HG03060 (cell line): Measurements from ENCODE around the gene FTHL17.

Source experiments
- ATAC-seq: cut with Tn5 transposase; IDR thresholded peaks from one replicate; pipeline ENCODE4 v1.9.1; 2021; ENCODE audit warnings: low read depth, moderate number of reproducible peaks; ENCODE audit not compliant: unreplicated experiment

Gene FTHL17

DNA sequence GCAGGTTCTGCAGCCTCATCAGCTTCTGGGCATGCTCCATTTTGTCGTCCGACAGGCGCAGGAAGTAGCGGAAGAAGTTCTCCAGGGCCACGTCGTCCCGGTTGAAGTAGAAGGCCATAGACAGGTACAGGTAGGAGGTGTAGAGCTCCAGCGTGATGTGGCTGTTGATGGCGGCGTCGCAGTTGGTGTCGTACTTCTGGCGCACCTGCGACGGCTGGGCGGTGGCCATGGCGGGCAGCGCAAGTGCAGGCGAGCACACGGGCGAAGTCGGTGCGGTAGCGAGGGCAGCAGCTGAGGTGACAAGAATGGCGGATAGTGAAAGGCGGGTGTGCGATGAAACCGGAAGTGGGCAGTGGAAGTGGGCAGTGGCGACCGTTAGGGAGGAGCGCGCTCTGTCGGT lies at the start of gene FTHL17:
Gene FTHL17 (minus strand): TSS at position 317 of the 400 bp plus-strand sequence. CDS start 88 bp downstream, at position 229.
- no peak for ATAC-seq

DNA sequence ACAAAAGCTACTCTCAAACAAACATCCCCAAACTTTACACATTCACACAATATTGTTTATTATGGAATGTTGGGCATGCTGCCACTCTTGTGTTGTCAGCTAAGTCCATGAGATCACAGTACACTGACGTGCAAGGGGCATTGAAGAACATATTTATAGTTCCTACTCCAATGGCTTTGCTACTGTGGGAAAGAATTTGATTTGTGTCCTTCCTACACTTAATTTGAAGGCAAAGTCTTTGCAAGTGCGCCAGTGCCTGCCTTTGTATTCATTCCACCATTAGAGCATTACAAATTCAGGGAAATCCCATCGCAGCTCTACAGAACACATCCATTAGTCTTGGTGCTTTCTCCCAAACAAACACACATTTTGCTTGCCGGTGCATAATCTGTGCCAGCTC lies 45.4 kb upstream of the FTHL17 start:
- ATAC-seq, result no peak

DNA sequence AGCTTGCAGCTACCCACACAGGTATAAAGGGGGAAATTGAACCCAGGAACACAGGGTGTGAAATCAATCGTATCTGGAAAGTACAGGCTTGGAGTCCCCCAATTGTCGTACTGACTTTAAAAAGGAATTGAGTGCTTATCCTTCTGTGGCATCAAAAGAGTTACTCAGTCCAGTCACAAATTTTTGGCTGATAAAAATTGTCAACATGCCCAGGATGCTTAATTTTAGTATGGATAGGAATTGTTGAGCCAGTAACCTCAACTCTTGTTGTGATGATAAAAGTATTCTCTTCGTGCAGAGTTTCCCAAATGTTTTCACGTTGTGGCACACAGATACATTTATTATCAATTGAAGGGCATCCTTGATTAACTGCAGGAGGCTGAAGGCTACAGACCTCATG lies 43.6 kb upstream of the FTHL17 start:
- no peak for ATAC-seq

DNA sequence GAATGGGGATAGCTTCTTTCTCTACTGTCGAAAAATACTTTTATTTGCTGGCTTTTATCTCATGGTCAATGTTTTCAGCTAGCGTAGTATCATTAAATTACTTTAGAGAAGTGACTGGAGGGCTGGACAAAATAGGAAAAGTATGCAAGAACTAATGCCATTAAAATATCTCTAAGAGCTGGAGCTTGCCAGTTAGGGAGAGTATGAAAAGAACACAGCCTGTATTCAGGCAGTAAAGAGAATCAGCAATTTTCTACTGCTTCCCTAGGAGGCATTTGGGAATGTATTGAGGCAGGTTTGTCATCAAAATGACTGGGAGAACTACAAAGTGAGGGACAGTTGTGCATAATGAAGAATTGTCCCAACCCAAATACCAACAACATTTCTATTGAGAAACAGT lies 43.0 kb upstream of the FTHL17 start:
- ATAC-seq, result no peak

DNA sequence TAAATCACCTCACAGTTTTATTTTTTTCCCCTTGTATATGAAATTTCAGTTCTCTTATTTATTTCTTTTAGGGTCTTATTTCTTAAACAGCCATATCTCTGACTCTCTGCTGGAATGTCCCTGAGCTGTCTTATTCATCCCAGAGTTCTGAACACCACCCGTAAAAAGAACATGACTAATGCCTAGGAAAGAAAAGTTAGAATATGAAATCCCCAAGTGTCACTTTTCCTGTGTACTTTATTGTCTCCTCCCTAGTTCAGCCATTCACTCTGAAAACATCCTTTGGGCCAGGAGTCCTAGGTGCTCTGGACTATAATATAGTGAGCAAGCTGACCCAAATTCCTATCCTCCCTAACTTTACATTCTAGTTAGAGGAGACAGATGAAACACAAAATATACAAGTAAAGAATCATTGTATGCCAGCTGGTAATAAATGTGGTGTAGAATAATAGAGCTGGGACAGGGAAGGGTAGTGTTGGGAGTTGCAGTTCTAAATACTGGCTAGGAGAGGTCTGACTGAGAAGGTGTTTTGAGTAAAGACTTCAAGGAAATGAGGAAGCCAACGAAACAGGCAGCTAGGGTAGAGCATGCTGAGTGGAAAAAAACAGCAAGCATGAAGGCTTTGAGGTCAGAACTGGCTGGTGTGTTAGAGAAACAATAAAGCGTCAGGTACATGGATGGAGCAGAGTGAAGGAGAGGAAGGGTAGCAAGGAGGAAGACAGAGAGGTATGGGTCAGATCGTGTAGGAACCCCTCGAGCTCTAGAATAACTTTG lies 40.6 kb upstream of the FTHL17 start:
- no peak for ATAC-seq

DNA sequence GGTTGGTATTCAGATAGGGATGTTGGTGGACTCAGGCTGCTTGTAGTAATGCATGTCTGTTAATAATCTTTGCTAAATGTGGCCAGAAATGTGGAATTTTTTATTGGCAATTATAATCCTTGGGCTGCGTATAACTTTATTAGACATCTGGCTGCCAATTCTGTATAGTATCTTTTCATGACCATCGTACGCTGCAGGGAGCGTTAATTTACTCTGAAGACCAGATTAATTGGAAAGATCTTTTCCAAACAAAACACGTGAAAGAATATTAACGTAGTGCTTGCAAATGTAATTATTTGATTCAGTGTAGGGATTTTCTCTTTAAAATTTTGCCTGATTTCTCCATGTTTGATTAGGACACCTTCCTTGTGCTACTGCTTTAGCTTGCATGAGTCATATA lies 38.8 kb upstream of the FTHL17 start:
- no peak for ATAC-seq

DNA sequence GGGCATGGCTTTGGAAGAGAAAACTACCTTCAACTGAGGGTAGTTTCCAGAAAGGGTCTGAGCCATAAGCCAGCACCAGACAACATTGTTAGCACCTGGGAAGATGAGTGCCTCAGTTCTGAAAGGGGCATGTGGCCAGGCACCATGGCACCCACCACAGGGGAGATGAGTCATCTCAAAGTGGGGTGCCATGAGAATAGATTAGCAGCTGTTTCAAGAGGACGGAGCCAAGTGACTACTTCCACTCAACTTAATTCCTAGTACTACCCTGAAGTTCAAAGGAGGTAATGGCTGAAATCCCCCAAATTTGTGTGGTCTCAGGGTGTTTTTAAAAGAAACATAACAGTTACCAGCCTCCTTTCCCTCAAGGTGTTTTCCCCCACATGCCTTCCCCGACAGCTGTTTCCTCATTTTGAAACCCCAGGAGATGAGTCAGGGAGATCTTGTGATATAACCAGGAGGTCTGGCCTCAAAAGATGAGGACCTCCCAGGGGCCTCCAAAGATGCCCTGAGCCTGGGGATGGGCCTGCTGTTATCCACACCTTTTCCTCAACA lies 27.8 kb upstream of the FTHL17 start:
- peak; percentile 68 for ATAC-seq

DNA sequence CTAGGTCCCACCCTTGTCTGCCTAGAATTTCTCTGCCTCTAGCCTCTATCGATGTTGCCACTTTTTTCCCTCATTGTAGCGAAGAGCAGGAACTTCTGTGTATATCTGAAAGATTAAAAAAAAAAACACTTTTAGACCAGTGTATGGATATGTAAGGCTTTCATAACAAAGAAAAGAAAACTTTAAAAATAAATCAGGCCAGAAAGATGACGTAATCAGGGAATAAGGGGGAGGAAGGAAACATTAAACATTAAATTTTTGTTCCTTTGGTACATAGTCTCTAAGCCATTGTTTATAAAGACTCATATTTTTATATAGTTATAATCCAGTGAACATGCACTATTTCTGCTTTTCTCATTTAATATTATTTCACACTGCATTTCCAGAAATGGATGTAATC lies 26.2 kb upstream of the FTHL17 start:
- no peak for ATAC-seq

DNA sequence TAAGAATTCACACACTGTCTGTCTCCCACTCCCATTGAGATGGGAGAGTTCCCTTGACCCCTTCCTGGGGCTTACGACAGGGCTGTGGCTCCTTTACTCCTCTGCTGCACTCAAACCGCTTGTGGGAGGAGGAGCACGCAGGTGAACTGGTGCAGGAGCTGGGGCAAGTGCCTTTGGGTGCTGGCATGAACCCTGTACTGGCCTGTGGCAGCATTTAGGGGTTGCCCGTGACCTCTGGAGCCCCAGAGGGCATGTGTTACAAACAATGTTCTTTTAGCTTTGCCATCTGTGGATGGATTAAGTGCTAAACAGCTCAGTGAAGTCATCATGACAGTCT lies 21.8 kb upstream of the FTHL17 start:
- ATAC-seq, result no peak

DNA sequence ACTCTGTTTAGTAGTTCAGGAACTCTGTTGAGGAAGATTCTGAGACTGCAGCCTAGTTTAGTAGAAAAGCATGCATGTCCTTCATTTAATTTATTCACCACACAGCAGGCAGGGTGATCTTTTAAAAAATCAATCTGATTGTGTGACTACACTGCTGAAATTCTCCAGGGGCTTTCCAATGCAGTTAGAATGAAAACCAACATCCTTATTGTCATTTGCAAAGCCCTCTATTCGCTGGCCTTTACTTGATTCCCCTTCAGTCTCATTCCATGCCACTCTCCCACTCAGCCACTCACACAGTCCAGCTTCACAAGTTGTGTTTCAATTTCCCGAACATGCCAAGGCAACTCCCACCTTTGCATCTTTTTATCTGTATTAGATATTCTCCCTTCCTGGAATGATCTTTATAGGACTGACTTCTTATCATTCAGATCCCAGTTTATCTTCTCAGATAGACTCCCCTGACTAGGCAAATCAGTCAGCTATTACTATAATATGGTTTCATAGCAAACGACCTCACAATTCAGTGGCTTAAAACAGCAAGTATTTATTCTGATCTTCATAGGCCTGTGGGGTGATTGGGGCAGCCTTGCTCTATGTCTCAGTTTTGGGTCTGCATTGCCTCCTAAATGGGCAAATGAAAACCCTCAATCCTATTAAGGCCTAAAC lies 21.3 kb upstream of the FTHL17 start:
- ATAC-seq, result no peak

DNA sequence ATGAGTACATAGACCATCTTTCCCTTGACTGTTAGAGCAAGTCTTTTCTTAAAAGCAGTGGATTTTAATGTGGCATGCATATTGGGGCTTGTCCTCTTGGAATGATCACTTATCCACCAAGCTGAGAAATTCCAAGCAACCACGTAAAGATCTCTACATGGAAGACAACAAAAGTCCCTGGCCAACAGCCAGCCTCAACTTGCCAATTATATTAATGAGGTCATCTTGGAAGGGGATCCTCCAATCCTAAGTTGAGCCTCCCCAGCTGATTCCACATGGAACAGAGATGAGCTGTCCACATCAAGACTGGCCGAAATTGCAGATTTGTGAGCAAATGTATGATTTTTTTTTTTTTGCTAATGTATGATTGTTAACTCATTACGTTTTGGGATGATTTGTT lies 20.6 kb upstream of the FTHL17 start:
- ATAC-seq, result no peak

DNA sequence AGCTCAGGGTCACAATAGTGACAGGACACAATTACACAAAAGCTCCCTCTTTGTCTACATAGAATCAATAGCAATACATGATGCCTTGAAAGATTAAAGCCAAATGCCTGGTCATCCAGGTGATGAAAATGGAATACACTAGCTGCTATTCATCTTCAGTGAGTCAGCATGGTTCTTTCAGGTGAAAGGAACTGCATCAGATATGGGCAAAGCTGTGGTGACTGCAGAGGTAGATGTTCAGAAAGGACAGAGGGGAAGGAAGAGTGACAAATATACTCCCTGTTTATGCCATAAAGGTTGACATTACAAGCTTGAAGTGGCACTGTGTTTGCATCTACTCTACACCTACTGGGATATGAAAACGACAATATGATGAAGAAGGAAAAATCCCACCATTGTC lies 20.0 kb upstream of the FTHL17 start:
- ATAC-seq, result no peak

DNA sequence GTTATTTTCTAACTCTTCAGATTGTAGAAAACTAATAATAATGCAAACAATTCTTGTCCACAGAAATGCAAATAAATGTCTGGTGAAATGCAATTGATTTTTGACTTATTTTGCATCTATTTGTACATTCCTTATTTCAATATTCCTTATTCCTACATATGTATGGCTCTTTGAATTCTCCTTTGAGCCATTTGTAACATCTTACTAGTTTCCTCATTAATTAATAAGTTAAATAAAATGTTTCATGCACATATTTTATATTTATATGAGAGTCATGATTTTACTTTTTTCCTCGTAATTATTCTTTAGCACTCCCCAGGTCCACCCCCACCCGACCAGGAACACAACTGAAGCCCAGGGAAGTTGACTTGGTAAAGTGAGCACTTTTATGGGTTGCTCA lies 2.7 kb upstream of the FTHL17 start:
- ATAC-seq, result no peak

DNA sequence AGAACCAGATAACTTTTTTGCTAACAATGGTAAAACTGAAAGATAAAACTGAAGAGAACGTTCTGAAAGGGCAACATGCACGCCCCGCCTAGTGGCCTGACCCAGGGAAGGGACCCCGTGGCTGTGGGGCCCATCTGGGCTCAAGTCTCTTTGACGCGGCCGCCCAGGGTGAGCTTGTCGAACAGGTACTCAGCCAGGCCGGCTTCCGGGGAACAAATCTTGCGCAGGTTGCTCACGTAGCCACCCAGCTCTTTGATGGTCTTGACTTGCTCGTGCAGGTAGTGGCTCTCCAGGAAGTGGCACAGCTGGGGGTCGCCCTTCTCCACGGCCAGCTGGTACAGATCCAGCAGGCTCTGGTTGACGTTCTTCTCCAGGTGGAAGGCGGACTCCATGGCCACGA lies 579 bp downstream of the FTHL17 start:
- no peak for ATAC-seq

DNA sequence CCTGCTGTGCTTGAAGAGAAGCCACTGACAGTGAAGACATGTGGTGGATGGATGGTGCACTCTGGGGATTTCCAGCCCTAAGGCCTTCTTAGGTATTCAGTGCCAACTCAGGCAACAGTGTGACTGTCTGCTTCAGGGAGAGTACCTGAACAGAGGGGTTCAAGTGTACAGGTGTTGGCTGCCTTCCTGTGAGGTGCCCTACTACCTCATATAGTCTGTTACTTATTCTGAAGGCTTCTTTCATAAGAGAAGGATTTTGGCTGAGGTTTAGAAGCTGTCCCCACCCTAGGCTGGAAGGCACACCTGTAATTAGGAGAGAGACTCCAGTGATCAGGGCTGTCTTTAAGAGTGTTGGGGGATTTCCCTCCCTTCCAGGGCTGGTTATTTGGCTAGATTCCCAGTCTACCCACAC lies 1.8 kb downstream of the FTHL17 start:
- no peak for ATAC-seq

DNA sequence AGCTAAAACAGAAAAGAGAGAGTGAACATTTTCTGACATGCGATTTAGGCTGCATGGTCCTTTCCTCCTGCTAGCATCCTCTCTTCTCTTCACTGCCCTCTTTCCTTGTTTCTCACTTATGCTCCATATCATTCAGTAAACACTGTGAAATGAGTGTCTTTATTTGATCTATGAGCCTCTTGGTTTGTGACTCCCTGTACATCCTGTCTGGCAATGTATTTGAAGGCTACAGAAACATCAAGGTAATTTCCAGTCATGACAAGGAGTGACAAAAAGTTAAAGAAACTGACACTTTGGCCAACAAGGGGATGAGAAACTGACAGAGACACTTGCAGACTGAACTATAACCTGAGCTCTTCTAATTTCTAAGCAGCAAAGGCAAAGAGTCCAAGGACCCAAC lies 8.7 kb downstream of the FTHL17 start:
- ATAC-seq, result no peak

DNA sequence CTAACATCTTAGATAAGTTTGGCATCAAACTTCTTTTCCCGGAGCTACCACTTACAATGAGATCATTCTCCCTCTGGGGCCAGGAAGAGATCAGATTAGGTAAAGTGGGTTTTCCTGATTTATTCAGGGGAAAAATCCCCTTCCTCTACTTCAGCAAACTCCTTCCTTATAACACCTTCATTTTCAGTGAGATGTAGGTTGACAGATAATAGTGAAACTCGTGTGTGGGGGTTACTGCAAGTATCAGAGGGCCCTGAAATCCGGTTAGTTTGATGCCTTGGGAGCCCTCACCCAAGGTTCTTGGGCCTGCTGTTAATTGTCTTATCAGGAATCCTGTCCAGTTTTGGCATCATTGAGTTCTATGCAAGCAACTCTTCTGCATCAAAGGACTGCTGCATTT lies 10.8 kb downstream of the FTHL17 start:
- no peak for ATAC-seq

DNA sequence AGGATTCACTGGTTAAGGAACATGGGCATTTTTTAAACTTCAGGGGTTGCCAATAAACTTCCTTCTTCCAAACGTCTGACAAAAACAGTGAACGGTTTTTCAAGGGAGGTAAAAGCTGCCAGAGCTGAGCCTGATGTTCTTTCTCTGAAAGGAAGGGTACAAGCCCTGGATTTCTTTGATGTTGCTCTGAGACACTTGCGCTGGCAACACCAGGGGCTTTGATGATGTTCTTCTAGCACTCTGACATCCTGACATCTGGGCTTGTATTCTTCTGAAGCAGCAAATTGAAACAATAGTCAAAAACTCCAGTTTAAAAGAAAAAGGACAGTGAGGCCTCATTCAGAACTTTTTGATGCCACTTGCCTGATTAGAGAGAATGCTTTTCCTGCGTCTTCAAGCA lies 11.8 kb downstream of the FTHL17 start:
- ATAC-seq, result no peak

DNA sequence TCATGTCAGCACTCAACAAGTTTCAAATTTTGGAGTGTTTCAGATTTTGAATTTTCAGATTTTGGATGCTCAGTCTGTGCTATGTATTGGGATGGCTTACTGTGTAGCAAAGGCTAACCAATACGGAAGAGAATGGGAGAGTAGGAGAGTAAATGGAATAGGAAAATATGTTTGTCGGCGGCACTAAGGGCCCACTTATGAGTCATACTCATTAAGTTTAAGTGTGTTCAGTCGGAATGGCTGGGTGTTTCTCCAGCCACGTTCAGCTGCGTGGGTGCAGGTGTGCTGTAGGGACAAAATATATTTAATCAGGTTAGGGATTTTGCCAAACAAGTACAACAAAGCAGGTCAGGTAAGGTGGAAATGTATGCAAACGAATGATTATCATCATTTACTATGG lies 13.6 kb downstream of the FTHL17 start:
- ATAC-seq, result no peak

DNA sequence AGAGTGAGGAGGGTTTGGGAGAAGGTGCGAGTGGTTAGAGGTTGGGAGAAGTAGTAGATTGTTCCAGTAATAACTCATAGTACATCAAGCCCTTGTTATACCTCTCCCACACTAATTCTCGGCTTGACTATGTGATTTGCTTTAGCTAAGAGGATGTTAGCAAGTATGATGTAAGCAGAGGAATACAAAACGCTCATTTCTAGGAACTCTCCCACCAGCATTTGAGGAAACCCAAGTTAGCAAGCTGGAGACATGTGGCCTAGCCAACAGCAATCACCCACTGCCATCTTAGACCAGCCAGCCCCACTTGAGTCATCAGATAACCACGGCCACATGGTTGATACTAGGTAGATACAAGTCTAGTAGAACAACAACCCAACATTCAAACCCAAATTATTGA lies 14.2 kb downstream of the FTHL17 start:
- no peak for ATAC-seq

DNA sequence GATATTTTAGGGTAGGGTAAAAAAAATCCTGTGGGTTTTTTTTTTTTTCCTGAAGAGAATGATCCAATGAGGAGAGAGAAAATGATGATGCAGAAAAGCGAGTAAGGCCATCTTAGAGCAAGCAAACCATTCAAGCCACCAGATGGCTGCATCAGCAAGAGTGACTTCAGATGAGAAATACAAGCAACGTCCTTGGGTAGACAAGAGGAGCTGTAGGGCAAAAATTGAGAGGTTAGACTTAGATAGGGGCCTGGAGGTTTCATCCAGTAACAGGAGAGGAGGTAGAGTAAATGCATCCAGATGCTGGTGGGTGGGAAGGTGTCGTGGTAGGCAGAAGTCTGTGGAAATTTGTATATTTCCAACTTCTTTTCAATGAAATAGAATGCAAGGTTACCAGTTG lies 14.6 kb downstream of the FTHL17 start:
- ATAC-seq, result no peak

DNA sequence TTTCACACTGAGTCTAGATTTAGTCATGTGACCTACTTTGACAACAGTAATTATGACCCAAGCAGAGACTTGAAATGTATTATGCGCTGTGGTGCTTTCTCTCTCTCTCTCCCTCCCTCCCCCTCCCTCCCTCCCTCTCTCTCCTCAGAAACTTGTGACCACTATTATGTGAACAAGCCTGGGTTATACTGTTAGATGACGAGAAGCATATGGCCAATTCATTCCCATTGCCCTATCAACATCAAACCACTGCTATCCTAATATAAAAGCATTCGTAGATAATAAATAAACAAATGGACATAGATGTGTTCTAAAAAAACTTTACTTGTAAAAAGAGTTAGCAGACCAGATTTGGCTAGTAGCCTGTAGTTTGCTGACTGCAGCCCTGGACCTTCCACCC lies 18.2 kb downstream of the FTHL17 start:
- ATAC-seq, result no peak
